PC-3 (cell line): ENCODE results near the gene RNF149. TPM values are rescaled to one million over a fixed set of nuclear protein-coding genes. Genes with fewer than 3 reads are reported as not detected.
A peak's percentile ranks its signal among the peaks of the same experiment; 100 is the strongest.

Source experiments
- ATAC-seq: fragments of 200-7000 bp; cut with Tn5 transposase; 2 replicates; pipeline ENCODE4 v1.9.1; 2020; ENCODE audit warnings: mild to moderate bottlenecking, moderate library complexity
- BruUV-seq: library from RNA; stranded (reverse); fragments of 400-500 nt; replicated peaks from 2 replicates; lab custom pipeline; 2021; lab: Mats Ljungman, UMichigan
- CTCF ChIA-PET: fragments of 300-600 bp; sonication (Branson Sonifier 250); formaldehyde crosslinking; loops from one replicate; lab custom pipeline; 2022; ENCODE audit warnings: antibody characterized with exemption; lab: Charles Lee
- POLR2A ChIA-PET: fragments of 300-600 bp; sonication (Branson Sonifier 250); formaldehyde crosslinking; loops from one replicate; lab custom pipeline; 2022; ENCODE audit warnings: antibody characterized with exemption; ENCODE audit not compliant: unreplicated experiment; lab: Charles Lee
- DNase-seq: peaks from one replicate; pipeline ENCODE4 v3.0.0-alpha.2; 2015
- H2AFZ ChIP-seq: fragments of 300-600 bp; sonication (generic); 2 replicates; pipeline ENCODE4 v1.6.0; 2016; ENCODE audit warnings: antibody characterized with exemption, low read length
- H3F3A ChIP-seq: fragments of 300-600 bp; sonication (generic); one replicate; pipeline ENCODE4 v1.6.0; 2017; ENCODE audit warnings: antibody characterized with exemption, low read length, control low read depth, mild to moderate bottlenecking; ENCODE audit not compliant: unreplicated experiment
- H3K27ac ChIP-seq: fragments of 300-600 bp; sonication (generic); 2 replicates; pipeline ENCODE4 v1.5.1; 2016; ENCODE audit warnings: mild to moderate bottlenecking, low read length
- H3K27me3 ChIP-seq: fragments of 300-600 bp; sonication (generic); 2 replicates; pipeline ENCODE4 v1.6.1; 2016; ENCODE audit warnings: low read length, mixed read lengths
- H3K36me3 ChIP-seq: fragments of 300-600 bp; sonication (generic); 2 replicates; pipeline ENCODE4 v1.6.1; 2016; ENCODE audit warnings: low read depth, mixed run types, low read length, mixed read lengths
- H3K4me1 ChIP-seq: fragments of 300-600 bp; sonication (generic); 2 replicates; pipeline ENCODE4 v1.5.1; 2016; ENCODE audit warnings: low read length; ENCODE audit not compliant: insufficient read depth
- H3K4me2 ChIP-seq: fragments of 300-600 bp; sonication (generic); 2 replicates; pipeline ENCODE4 v1.6.0; 2016; ENCODE audit warnings: low read length
- H3K4me3 ChIP-seq: fragments of 300-600 bp; sonication (generic); 2 replicates; pipeline ENCODE4 v1.5.1; 2016; ENCODE audit warnings: mild to moderate bottlenecking, low read length, mixed read lengths
- H3K79me2 ChIP-seq: fragments of 300-600 bp; sonication (generic); 2 replicates; pipeline ENCODE4 v1.6.1; 2017; ENCODE audit warnings: low read length, mixed read lengths
- H3K9ac ChIP-seq: fragments of 300-600 bp; sonication (generic); 2 replicates; pipeline ENCODE4 v1.6.0; 2016; ENCODE audit warnings: mild to moderate bottlenecking, low read length
- H3K9me2 ChIP-seq: fragments of 300-600 bp; sonication (generic); replicated peaks from 2 replicates; pipeline ENCODE4 v1.6.1; 2016; ENCODE audit warnings: mixed run types, low read length, mixed read lengths
- H3K9me3 ChIP-seq: fragments of 300-600 bp; sonication (generic); 2 replicates; pipeline ENCODE4 v1.6.1; 2016; ENCODE audit warnings: low read length, mixed read lengths
- H4K20me1 ChIP-seq: fragments of 300-600 bp; sonication (generic); 2 replicates; pipeline ENCODE4 v1.6.1; 2016; ENCODE audit warnings: low read length, mixed read lengths
- CTCF ChIP-seq: fragments of 300-600 bp; sonication (generic); conservative IDR thresholded peaks from 2 replicates; pipeline ENCODE4 v1.5.1; 2017; ENCODE audit warnings: antibody characterized with exemption, low read depth, mild to moderate bottlenecking, low read length
- EZH2 ChIP-seq: fragments of 300-600 bp; sonication (generic); IDR thresholded peaks from one replicate; pipeline ENCODE4 v1.6.1; 2017; ENCODE audit warnings: antibody characterized with exemption, mild to moderate bottlenecking, low read length; ENCODE audit not compliant: unreplicated experiment
- EZH2phosphoT487 ChIP-seq: fragments of 300-600 bp; sonication (generic); IDR thresholded peaks from 2 replicates; pipeline ENCODE4 v1.6.1; 2018; ENCODE audit warnings: mild to moderate bottlenecking, antibody characterized with exemption, low read length, borderline replicate concordance
- intact Hi-C: fragments of 100-400 bp; cut with micrococcal nuclease; formaldehyde crosslinking; loops from 2 replicates; pipeline ENCODE4 v1.9.0; 2023
- total RNA-seq: library from RNA; depleted of rRNA; stranded (reverse); fragments of >200 nt; gene quantifications from 2 replicates; pipeline ENCODE4 v1.2.3, GENCODE V29; 2014

Gene RNF149
- total RNA-seq, 1 experiment from 2014 or later, result 47.3 TPM

- H3K79me2 ChIP-seq, result no peaks in the 10 kb centered on the region
- CTCF ChIA-PET, result no interaction called here
- no peak overlapping the region for H2AFZ ChIP-seq
- H3K27me3 ChIP-seq, result no peaks in the 10 kb centered on the region
- intact Hi-C loops, result no loop called here
- no peak for DNase-seq
- H4K20me1 ChIP-seq, result no peaks in the 10 kb centered on the region
- H3K9ac ChIP-seq, result no peak overlapping the region
- POLR2A ChIA-PET, result no interaction called here
- H3K36me3 ChIP-seq, result no peaks in the 10 kb centered on the region
- no peak overlapping the region for H3K4me2 ChIP-seq
- no peaks in the 10 kb centered on the region for H3K9me2 ChIP-seq
- no TSS peak for BruUV-seq
- H3K4me3 ChIP-seq, result no peak overlapping the region
- H3K27ac ChIP-seq, result no peak overlapping the region
- H3K4me1 ChIP-seq, result peaks cover 36% of the 10 kb centered on the region
- peaks cover 12% of the 10 kb centered on the region for H3F3A ChIP-seq
- no peak for ATAC-seq
- TF ChIP-seq CTCF, result no peak
- no peaks in the 10 kb centered on the region for H3K9me3 ChIP-seq
These were observed 24.6 kb upstream of the RNF149 start for GRCh38 chr2:101332885-101333766.

GRCh38 chr2:101331202-101331601 lies 22.7 kb upstream of the RNF149 start:
- CTCF ChIA-PET, result no interaction called here
- Histone ChIP-seq H3K4me1 (peaks cover 39% of the 10 kb centered on the region), H3F3A (peaks cover 14% of the 10 kb centered on the region), H3K4me2 (no peak overlapping the region), H3K4me3 (no peak overlapping the region), H3K9me3 (no peaks in the 10 kb centered on the region), H3K27me3 (no peaks in the 10 kb centered on the region), H3K36me3 (no peaks in the 10 kb centered on the region), H3K9me2 (no peaks in the 10 kb centered on the region), H3K9ac (no peak overlapping the region), H3K27ac (no peak overlapping the region), H3K79me2 (no peaks in the 10 kb centered on the region), H2AFZ (no peak overlapping the region), H4K20me1 (no peaks in the 10 kb centered on the region)
- ATAC-seq, result no peak
- POLR2A ChIA-PET, result no interaction called here
- no TSS peak for BruUV-seq
- no peak for DNase-seq
- TF ChIP-seq EZH2, result no peak
- no peak for TF ChIP-seq EZH2phosphoT487
- TF ChIP-seq CTCF, result no peak
- intact Hi-C loops, result no loop called here

GRCh38 chr2:101330253-101330933 lies 21.9 kb upstream of the RNF149 start:
- Histone ChIP-seq H3K27ac (peak overlapping the region; percentile 97), H3K9ac (no peak overlapping the region), H2AFZ (no peak overlapping the region), H3K9me3 (peaks cover 7% of the 10 kb centered on the region; the same call in 1 of the 2 replicates), H3K79me2 (no peaks in the 10 kb centered on the region), H3K4me1 (peaks cover 39% of the 10 kb centered on the region), H3K4me3 (no peak overlapping the region), H3K9me2 (no peaks in the 10 kb centered on the region), H3K36me3 (no peaks in the 10 kb centered on the region), H3K4me2 (no peak overlapping the region), H3F3A (peaks cover 14% of the 10 kb centered on the region), H4K20me1 (no peaks in the 10 kb centered on the region), H3K27me3 (no peaks in the 10 kb centered on the region)
- CTCF ChIA-PET, result no interaction called here
- intact Hi-C loops, result no loop called here
- BruUV-seq, result no TSS peak
- DNase-seq (no peak), ATAC-seq (no peak)
- POLR2A ChIA-PET, result no interaction called here
- TF ChIP-seq EZH2 (no peak), EZH2phosphoT487 (no peak), CTCF (no peak)
